ENCODE measurements around the gene SYDE1.

Gene SYDE1

GRCh38 chr19:15125232-15126067 lies 18.2 kb downstream of the SYDE1 start:
- DNase-seq (ENCODE audit: low read depth), result peak; percentile 95

DNA sequence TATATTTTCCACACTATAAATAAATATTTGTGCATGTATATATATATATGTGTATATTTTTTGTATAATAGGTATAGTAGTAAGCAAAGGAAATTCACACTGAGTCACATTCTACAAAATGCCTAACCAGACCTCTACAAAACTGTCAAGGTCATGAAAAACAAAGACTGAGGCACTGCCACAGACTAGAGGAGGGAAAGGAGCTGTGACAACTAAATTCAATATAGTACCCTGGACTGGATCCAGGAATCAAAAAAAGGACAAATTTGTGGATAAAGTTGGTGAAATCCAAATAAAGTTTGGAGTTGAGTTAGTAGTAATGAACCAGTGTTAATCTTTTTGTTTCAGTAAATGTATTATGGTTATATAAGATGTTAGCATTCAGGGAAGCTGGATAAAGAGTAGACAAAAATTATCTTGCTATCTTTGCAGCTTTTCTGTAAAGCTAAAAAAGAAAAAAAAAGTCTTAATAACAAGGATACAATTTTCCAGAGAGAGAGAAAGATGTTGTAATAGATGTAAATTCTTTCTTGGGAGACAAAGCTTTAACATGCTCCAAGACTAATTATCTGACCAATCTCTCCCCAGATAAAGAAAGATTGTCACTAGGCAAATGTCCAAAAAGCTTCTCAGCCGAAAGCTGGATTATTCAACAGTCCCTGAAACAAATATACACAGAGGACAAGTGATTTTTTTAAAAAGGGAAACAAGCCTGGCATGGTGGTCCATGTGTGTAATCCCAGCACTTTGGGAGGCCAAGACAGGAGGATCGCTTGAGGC lies 19.1 kb downstream of the SYDE1 start:
- no peak for DNase-seq (ENCODE audit: low read depth)

DNA sequence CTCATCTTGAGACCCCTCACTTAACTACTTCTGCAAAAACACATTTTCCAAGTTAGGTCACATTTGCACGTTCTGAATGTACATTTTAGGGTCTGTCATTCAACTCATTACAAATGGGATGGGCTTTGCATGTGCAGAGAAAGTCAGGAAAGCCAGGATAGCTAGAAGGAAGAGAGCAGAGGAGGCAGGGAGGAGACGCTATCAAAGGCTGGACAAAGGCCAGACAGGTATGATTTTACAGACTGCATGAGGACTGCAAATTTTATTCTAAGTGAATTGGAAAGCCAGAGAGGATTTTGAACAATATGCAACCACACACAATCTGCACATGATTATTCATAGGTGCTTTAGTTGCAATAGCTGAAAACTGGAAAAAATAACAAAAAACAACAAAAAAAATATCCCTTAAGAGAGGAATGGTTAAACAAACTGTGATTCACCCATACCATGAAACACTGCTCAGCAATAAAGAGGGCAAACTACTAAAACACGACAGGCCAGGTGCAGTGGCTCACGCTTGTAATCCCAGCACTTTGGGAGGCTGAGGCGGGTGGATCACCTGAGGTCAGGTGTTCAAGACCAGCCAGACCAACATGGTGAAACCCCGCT lies 21.1 kb downstream of the SYDE1 start:
- no peak for DNase-seq (ENCODE audit: low read depth)

DNA sequence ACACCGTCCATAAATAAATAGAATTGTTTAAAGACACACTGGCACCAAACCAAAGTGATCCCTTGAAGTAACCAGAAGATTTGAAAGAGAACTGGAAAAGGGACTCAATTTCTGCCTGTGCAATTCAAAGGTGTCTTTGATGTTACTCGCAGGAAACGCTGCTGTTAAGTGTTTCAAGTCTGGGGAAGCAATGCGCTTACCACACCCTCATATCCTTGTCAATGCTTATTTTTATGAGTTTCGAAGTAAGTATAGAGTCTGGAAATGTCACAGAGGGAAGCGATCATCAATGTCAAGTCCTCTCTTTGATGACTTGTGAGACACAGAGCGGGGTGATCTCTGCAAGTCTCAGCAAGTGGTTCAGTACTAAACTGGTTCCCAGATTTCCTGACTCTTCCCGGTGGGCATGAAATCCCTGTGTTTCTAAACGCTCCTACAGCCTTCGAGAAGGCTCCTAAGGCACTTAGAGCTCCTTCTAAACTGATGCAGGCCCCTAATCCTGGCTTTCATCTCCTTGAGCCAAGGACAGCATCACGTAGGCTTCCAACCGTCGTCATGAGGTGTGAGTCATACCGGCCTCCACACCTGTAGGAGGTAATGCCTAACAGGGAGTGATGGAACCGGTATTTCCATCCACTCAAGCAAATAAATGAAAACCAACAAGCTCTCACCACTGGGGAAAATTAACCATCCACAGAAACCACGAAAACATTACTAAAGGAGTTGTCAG lies 22.8 kb downstream of the SYDE1 start:
- no peak for DNase-seq (ENCODE audit: low read depth)

DNA sequence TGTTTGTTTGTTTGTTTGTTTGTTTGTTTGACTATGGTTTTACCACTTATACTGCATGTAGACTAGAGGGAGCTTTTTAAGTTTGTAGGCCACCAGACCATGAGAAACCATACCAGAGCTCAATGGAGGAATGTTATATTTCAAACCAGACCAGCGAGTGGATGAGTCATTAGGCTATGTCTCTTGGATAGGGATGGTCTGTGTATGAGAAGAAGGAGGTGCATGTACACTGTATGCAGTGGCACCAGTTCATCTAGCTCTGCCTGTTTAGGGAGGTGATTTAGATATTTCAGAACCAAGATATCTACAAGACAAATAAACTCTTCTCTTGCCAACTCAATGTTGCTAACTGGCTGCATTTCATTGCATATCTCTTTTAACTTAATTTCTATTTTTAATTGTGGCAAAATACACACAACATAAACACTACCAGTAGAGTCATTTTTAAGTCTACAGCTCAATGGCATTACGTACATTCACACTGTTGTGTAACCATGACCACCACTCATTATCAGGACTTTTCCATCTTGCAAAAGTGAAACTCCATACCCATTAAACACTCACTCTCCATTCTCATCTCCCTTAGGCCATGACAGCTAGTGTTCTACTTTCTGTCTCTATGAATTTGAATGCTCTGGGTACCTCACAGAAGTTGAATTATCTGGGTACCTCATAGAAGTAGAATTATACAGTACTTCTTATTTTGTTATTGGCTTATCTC lies 29.2 kb downstream of the SYDE1 start:
- no peak for DNase-seq (ENCODE audit: low read depth)

DNA sequence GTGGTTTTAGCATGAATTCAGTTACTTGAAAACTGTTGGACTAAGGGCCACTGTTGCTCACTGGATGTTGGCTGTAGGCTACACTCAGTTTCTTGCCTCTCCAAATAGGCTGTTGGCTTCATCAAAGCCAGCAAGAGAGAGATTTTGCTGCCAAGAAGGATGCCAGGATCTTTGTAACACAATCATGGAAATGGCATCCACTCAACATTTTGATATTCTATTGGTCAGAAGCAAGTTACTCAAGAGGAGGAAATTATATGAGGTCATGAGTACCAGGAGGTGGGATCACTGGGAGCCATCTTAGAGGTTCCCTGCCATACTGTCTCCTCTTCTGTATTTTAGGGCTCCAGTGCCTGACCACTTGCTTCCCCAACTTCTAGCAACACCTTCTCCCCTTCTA lies 30.6 kb downstream of the SYDE1 start:
- DNase-seq (ENCODE audit: low read depth), result no peak

DNA sequence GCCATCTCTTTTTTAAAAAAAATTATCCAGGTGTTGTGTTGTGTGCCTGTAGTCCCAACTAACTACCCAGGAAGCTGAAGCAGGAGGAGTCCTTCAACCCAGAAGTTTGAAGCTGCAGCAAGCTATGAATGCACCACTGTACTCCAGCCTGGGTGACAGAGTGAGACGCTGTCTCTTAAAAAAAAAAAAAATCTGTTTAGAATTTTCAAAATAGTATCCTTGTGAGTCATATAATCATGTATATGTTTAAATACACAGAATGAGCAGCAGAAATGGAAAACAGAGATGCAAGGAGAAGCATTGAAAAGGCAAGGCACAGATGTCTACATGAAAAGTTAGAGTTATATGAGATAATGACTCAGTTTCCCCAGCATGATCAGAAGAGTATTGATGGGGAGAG lies 31.2 kb downstream of the SYDE1 start:
- DNase-seq (ENCODE audit: low read depth), result no peak

DNA sequence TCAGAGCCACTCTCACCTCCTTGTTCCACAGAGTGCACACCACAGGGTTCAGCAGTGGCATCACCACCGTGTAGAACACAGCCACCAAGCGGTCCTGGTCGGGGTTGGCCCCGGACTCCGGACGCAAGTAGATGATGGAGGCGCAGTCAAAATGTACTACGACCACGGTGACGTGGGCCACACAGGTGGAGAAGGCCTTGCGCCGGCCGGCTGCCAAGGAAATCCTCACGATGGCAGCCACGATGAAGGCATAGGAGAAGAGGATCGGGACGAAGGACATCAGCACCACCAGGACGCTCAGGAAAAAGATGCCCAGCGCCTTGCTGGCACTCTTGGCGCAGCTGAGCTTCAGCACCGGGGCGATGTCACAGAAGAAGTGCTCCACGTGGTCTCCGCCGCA lies 33.9 kb downstream of the SYDE1 start:
- DNase-seq (ENCODE audit: low read depth), result no peak

DNA sequence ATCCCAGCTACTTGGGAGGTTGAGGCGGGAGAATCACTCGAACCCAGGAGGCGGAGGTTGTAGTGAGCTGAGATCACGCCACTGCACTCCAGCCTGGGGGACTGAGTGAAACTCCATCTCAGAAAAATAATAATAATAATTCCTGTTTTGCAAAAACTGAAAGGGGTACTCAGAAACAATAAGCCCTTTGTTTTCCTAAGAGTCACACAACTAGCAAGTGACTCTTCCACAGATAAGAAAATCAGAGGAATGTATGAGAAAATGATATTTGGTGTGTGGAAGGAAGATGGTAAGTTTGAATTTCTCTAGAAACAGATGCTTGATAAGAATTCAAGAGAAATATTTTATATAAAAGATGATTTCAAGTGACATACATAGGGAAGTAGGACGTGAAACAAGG lies 35.1 kb downstream of the SYDE1 start:
- DNase-seq (ENCODE audit: low read depth), result no peak

- no peak for DNase-seq (ENCODE audit: low read depth)
Observed at GRCh38 chr19:15144046-15144646, 36.9 kb downstream of the SYDE1 start.

DNA sequence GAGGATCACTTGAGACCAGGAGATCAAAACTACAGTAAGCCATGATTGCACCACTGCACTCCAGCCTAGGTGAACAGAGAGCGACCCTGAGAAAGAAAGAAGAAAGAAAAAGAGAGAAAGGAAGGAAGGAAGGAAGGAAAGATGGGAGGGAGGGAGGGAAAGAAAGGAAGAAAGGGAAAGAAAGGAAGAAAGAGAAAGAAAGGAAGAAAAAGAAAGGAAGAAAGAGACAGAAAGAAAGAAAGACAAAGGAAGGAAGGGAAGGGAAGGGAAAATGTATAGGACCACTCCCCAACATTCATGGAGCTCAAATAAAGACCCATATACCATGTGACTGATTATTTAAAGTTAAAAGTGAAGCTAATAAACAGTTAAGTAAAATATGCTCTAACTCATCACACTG lies 39.9 kb downstream of the SYDE1 start:
- DNase-seq (ENCODE audit: low read depth), result no peak

GRCh38 chr19:15149737-15150136 lies 42.5 kb downstream of the SYDE1 start:
- DNase-seq (ENCODE audit: low read depth), result no peak

GRCh38 chr19:15154002-15154612 lies 46.9 kb downstream of the SYDE1 start:
- no peak for DNase-seq (ENCODE audit: low read depth)

DNA sequence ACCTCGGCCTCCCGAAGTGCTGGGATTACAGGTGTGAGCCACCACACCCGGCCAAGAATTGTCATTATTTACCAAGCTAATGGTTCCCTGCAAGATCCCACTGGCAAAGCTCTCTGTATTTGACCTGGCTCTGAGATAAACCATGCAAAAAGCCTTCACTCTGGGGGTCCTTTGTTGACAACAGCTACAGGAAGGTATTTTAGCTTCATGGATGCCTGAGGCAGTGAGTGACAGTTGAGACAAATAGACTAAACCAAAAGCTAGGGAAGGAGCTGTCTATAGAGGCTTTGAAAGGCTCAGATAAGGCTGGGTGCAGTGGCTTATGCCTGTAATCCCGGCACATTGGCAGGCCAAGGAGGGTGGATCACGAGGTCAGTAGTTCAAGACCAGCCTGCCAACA lies 48.1 kb downstream of the SYDE1 start:
- no peak for DNase-seq (ENCODE audit: low read depth)

DNA sequence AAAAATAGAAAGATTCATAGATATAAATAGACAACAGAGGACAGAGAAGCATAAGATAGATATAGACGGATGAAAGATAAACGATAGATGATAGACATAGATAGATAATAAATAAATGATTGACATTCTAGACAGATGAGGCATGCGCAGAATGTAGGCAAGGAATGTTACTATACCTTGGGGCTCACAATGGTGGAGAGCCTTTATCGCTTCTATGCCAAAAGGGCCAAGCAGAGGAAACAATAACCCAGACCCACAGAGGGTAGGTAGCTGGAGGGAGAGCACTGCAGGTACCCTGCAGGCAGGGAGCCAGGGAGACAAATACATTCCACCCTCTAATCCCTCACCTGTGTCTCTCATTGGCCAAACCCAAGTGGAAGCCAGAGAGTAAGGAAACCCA lies 49.2 kb downstream of the SYDE1 start:
- no peak for DNase-seq (ENCODE audit: low read depth)

DNA sequence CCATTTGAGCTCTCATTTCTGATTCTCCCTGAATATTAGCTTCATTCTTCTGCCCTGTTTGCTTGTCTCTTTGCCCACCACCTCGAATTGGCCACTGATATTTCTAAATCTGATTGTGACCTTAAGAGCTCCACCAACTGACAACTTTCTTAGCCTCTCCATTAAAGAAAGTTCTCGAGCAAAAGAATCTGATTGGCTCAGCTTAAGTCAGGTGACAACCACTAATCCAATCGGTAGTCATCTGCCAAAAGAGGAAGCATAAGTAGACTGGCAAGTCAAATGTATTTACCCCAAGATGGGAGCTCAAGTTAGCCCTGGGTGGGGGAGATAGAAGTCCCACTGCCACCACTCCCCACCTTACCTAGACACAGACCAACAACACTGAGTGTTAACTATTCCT lies 52.0 kb downstream of the SYDE1 start:
- no peak for DNase-seq (ENCODE audit: low read depth)

- no peak for DNase-seq (ENCODE audit: low read depth)
Observed at GRCh38 chr19:15161028-15161984, 54.1 kb downstream of the SYDE1 start.

Data from stimulated activated CD8-positive, alpha-beta memory T cell treated with anti-CD3 and anti-CD28 coated beads, Interleukin-12 subunit alpha, Interleukin-12 subunit beta, amount 100 ng/mL, for 4 hours (primary cell).